AML-193 (cell line): ENCODE measurements around the gene PTPN20.

ENCODE experiments used
- DNase-seq, 2 experiments: peaks; one replicate each; lab custom pipeline; 2025; lab: John Stamatoyannopoulos, UW

Gene PTPN20

GRCh38 chr10:47035171-47035818 lies 124.1 kb downstream of the PTPN20 start:
- DNase-seq = no peak

GRCh38 chr10:47035819-47036337 lies 124.7 kb downstream of the PTPN20 start:
- DNase-seq = no peak

- DNase-seq = no peak
These were observed 125.5 kb downstream of the PTPN20 start for GRCh38 chr10:47036771-47037170.

- DNase-seq = no peak
These were observed 126.6 kb downstream of the PTPN20 start for GRCh38 chr10:47037654-47038425.

GRCh38 chr10:47038881-47039561 lies 127.8 kb downstream of the PTPN20 start:
- no peak for DNase-seq

- no peak for DNase-seq
These were observed 128.3 kb downstream of the PTPN20 start for GRCh38 chr10:47039562-47039913.

GRCh38 chr10:47040041-47040491 lies 128.8 kb downstream of the PTPN20 start:
- no peak for DNase-seq

- no peak for DNase-seq
These were observed 129.5 kb downstream of the PTPN20 start for GRCh38 chr10:47040681-47041080.

GRCh38 chr10:47041396-47042198 lies 130.4 kb downstream of the PTPN20 start:
- DNase-seq = no peak

- no peak for DNase-seq
These were observed 130.9 kb downstream of the PTPN20 start for GRCh38 chr10:47042199-47042473.

- no peak for DNase-seq
These were observed 131.8 kb downstream of the PTPN20 start for GRCh38 chr10:47042780-47043750.

GRCh38 chr10:47043928-47044538 lies 132.8 kb downstream of the PTPN20 start:
- DNase-seq = no peak

- no peak for DNase-seq
These were observed 133.5 kb downstream of the PTPN20 start for GRCh38 chr10:47044741-47045140.

- no peak for DNase-seq
These were observed 134.2 kb downstream of the PTPN20 start for GRCh38 chr10:47045331-47045861.

- no peak for DNase-seq
These were observed 135.3 kb downstream of the PTPN20 start for GRCh38 chr10:47046321-47047126.

GRCh38 chr10:47047127-47047504 lies 135.9 kb downstream of the PTPN20 start:
- no peak for DNase-seq

GRCh38 chr10:47047577-47048525 lies 136.6 kb downstream of the PTPN20 start:
- DNase-seq = peak; percentile 45 to 47

- DNase-seq = no peak
These were observed 137.3 kb downstream of the PTPN20 start for GRCh38 chr10:47048526-47048905.
